H1 (cell line): ENCODE data around the gene MAGI1. TPM values are rescaled to one million over a fixed set of nuclear protein-coding genes. Genes with fewer than 3 reads are reported as not detected.
A peak's percentile ranks its signal among the peaks of the same experiment; 100 is the strongest.

Experiments used
- CBX5 ChIP-seq: fragments of 300-800, 300-1000 bp; sonication (generic); IDR thresholded peaks from 2 replicates; pipeline ENCODE4 v1.7.1; 2016; ENCODE audit warnings: antibody characterized with exemption, low read length, low read depth
- NANOG ChIP-seq: IDR thresholded peaks from 2 replicates; pipeline ENCODE4 v1.6.1; 2011; ENCODE audit warnings: low read length, low read depth, mild to moderate bottlenecking, inconsistent platforms; ENCODE audit not compliant: insufficient read depth, poor library complexity, severe bottlenecking
- RXRA ChIP-seq: IDR thresholded peaks from 2 replicates; pipeline ENCODE4 v1.6.1; 2011; ENCODE audit warnings: low read depth, mild to moderate bottlenecking, low read length, moderate library complexity; ENCODE audit not compliant: insufficient read depth
- polyA plus RNA-seq, 7 experiments: library from polyadenylated mRNA; depleted of rRNA in 3 of 7; stranded (reverse) in 5 of 7; unstranded in 2 of 7; fragments of >200 nt in 5 of 7; fragments of 200-250 nt in 2 of 7; gene quantifications; 1 replicate in 5 of 7; 2 replicates in 1 of 7; 4 replicates in 1 of 7; pipeline versions ENCODE4 v1.2.1 to v1.2.3, GENCODE V29; 2011 to 2013; ENCODE audit warnings: missing spikeins in 2 of 7, mixed read lengths in 2 of 7
- total RNA-seq: library from RNA; stranded (reverse); fragmentation: NEBNext Ultra II Directional; extraction: Animal tissue kit (Norgen Biotek cat#: 25700); gene quantifications from 2 replicates; pipeline ENCODE4 v1.2.1, GENCODE V29; 2021
- TF ChIP-seq, protein P1 (sequence below), 3 experiments: IDR thresholded peaks; 1 replicate in 2 of 3; 2 replicates in 1 of 3; pipeline versions ENCODE4 v1.5.1 to v1.6.1; 2011; ENCODE audit warnings: low read length in 3 of 3, mild to moderate bottlenecking in 3 of 3, inconsistent platforms in 2 of 3, low read depth in 1 of 3, moderate library complexity in 1 of 3; ENCODE audit not compliant: insufficient read depth in 1 of 3; ENCODE audit errors: control extremely low read depth in 1 of 3

Gene MAGI1
- total and polyA plus RNA-seq, 2 of the 8 experiments (the other 6 are each of a cell fraction or from before 2014, with no cell fraction given), result 19.8 to 78.0 TPM

- TF ChIP-seq, protein P1, sequence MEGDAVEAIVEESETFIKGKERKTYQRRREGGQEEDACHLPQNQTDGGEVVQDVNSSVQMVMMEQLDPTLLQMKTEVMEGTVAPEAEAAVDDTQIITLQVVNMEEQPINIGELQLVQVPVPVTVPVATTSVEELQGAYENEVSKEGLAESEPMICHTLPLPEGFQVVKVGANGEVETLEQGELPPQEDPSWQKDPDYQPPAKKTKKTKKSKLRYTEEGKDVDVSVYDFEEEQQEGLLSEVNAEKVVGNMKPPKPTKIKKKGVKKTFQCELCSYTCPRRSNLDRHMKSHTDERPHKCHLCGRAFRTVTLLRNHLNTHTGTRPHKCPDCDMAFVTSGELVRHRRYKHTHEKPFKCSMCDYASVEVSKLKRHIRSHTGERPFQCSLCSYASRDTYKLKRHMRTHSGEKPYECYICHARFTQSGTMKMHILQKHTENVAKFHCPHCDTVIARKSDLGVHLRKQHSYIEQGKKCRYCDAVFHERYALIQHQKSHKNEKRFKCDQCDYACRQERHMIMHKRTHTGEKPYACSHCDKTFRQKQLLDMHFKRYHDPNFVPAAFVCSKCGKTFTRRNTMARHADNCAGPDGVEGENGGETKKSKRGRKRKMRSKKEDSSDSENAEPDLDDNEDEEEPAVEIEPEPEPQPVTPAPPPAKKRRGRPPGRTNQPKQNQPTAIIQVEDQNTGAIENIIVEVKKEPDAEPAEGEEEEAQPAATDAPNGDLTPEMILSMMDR (IDR thresholded peaks at IDR 0.05; ENCODE audit: control extremely low read depth in 1 of 3, insufficient read depth in 1 of 3, low read depth in 1 of 3, low read length in 3 of 3), result no peak
- TF ChIP-seq RXRA, result no peak
- no peak for TF ChIP-seq CBX5
- TF ChIP-seq NANOG, result peak; percentile 77
Observed at GRCh38 chr3:65953301-65953812, 85.4 kb downstream of the MAGI1 start (continued).
